IPS-NIHi7 (cell line): Measurements from ENCODE around the gene ZNF638.
"Not testable (repeated sequence)": the region's sequence is repeated elsewhere in the genome, so short reads cannot be mapped to it uniquely, and the experiment has no call there.

ENCODE experiments used
- DNase-seq: peaks from one replicate; pipeline ENCODE4 v3.0.0; 2012; ENCODE audit warnings: mixed read lengths; ENCODE audit errors: extremely low spot score

ZNF638 gene

GRCh38 chr2:71331581-71332434, at the start of gene ZNF638:
ZNF638 (plus strand) TSS chr2:71331782; CDS start chr2:71348955, 17,173 bp downstream.
- peak; percentile 97 for DNase-seq

- no peak for DNase-seq
Measured at GRCh38 chr2:71281950-71282349, 49.6 kb upstream of the ZNF638 start.

- DNase-seq = peak; percentile 32
Measured at GRCh38 chr2:71282493-71282892, 49.1 kb upstream of the ZNF638 start.

GRCh38 chr2:71283131-71283530, 48.5 kb upstream of the ZNF638 start:
- DNase-seq = no peak

- no peak for DNase-seq
Measured at GRCh38 chr2:71285706-71286105, 45.9 kb upstream of the ZNF638 start.

- no peak for DNase-seq
Measured at GRCh38 chr2:71291398-71291797, 40.2 kb upstream of the ZNF638 start.

- DNase-seq = no peak
Measured at GRCh38 chr2:71292159-71292558, 39.4 kb upstream of the ZNF638 start.

- no peak for DNase-seq
Measured at GRCh38 chr2:71298914-71299313, 32.7 kb upstream of the ZNF638 start.

GRCh38 chr2:71299507-71299906, 32.1 kb upstream of the ZNF638 start:
- peak; percentile 33 for DNase-seq

GRCh38 chr2:71303849-71304248, 27.7 kb upstream of the ZNF638 start:
- no peak for DNase-seq

- DNase-seq = peak; percentile 15
Measured at GRCh38 chr2:71306762-71307161, 24.8 kb upstream of the ZNF638 start.

GRCh38 chr2:71313016-71313766, 18.4 kb upstream of the ZNF638 start:
- no peak for DNase-seq

GRCh38 chr2:71317060-71317459, 14.5 kb upstream of the ZNF638 start:
- no peak for DNase-seq

GRCh38 chr2:71317900-71318299, 13.7 kb upstream of the ZNF638 start:
- not testable (repeated sequence) for DNase-seq

GRCh38 chr2:71323386-71323785, 8.2 kb upstream of the ZNF638 start:
- DNase-seq = no peak

- no peak for DNase-seq
Measured at GRCh38 chr2:71326968-71327367, 4.6 kb upstream of the ZNF638 start.

GRCh38 chr2:71327916-71328315, 3.7 kb upstream of the ZNF638 start:
- DNase-seq = peak; percentile 49

- DNase-seq = no peak
Measured at GRCh38 chr2:71330155-71330554, 1.4 kb upstream of the ZNF638 start.

- DNase-seq = no peak
Measured at GRCh38 chr2:71330585-71331330, 824 bp upstream of the ZNF638 start.

GRCh38 chr2:71331331-71331580, 326 bp upstream of the ZNF638 start:
- not testable (repeated sequence) for DNase-seq

GRCh38 chr2:71332435-71332796, 834 bp downstream of the ZNF638 start:
- DNase-seq = no peak

GRCh38 chr2:71333619-71334018, 2.0 kb downstream of the ZNF638 start:
- no peak for DNase-seq

GRCh38 chr2:71336384-71336783, 4.8 kb downstream of the ZNF638 start:
- DNase-seq = no peak
